Omental fat pad (tissue), 4 donors: ENCODE measurements around the gene NEK4. TPM values are rescaled to one million over a fixed set of nuclear protein-coding genes. Genes with fewer than 3 reads are reported as not detected.

Experiments used
- ATAC-seq: fragments of 150-250 bp; one replicate; pipeline ENCODE4 v1.9.1; 2016; ENCODE audit warnings: mild to moderate bottlenecking, moderate library complexity; ENCODE audit not compliant: low FRiP score
- DNase-seq: peaks from one replicate; pipeline ENCODE4 v3.0.0-alpha.2; 2019; ENCODE audit warnings: low spot score
- total RNA-seq, 4 donors: library from RNA; depleted of rRNA; stranded (reverse); fragments of >200 nt; gene quantifications; one replicate each; pipeline ENCODE4 v1.1.0, GENCODE V29; 2016
- TF ChIP-seq, protein P1 (sequence below), 3 donors: fragments of 450-650 bp; IDR thresholded peaks; one replicate each; pipeline ENCODE4 v1.5.1; 2016 to 2017; ENCODE audit warnings: antibody characterized with exemption in 3 of 3, mild to moderate bottlenecking in 3 of 3, moderate library complexity in 2 of 3

NEK4 gene
- total RNA-seq, 4 donors from 2014 or later, result 16.8 to 22.0 (median 18.7) TPM

DNA sequence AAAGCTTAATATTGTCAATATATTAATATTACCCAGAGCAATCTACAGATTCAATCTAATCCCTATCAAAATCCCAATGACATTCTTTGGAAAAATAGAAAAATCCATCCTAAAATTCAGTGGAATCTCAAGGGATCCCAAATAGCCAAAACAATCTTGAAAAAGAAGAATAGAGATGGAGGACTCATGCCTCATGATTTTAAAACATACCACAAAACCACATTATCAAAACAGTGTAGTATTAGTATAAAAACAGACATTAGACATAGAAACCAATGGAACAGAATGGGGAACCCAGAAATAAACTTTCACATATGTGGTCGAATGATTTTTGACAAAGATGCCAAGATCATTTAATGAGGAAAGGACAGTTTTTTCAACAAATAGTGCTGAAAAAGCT is 14.6 kb downstream of the NEK4 start:
- DNase-seq (no peak), ATAC-seq (no peak)
- TF ChIP-seq, protein P1, sequence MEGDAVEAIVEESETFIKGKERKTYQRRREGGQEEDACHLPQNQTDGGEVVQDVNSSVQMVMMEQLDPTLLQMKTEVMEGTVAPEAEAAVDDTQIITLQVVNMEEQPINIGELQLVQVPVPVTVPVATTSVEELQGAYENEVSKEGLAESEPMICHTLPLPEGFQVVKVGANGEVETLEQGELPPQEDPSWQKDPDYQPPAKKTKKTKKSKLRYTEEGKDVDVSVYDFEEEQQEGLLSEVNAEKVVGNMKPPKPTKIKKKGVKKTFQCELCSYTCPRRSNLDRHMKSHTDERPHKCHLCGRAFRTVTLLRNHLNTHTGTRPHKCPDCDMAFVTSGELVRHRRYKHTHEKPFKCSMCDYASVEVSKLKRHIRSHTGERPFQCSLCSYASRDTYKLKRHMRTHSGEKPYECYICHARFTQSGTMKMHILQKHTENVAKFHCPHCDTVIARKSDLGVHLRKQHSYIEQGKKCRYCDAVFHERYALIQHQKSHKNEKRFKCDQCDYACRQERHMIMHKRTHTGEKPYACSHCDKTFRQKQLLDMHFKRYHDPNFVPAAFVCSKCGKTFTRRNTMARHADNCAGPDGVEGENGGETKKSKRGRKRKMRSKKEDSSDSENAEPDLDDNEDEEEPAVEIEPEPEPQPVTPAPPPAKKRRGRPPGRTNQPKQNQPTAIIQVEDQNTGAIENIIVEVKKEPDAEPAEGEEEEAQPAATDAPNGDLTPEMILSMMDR (IDR thresholded peaks at IDR 0.05), result no peak

GRCh38 chr3:52754373-52754772 is 16.4 kb downstream of the NEK4 start:
- DNase-seq (no peak), ATAC-seq (no peak)
- TF ChIP-seq, protein P1 (IDR thresholded peaks at IDR 0.05), result no peak

GRCh38 chr3:52752045-52752660 is 18.6 kb downstream of the NEK4 start:
- ATAC-seq (no peak), DNase-seq (no peak)
- TF ChIP-seq, protein P1 (IDR thresholded peaks at IDR 0.05), result no peak

GRCh38 chr3:52743721-52744120 is 27.0 kb downstream of the NEK4 start:
- DNase-seq, result no peak
- TF ChIP-seq, protein P1 (IDR thresholded peaks at IDR 0.05), result no peak
- no peak for ATAC-seq

GRCh38 chr3:52743152-52743551 is 27.6 kb downstream of the NEK4 start:
- ATAC-seq, result no peak
- TF ChIP-seq, protein P1 (IDR thresholded peaks at IDR 0.05), result no peak

GRCh38 chr3:52742418-52743041 is 28.2 kb downstream of the NEK4 start:
- ATAC-seq (no peak), DNase-seq (no peak)
- TF ChIP-seq, protein P1 (IDR thresholded peaks at IDR 0.05), result no peak

More at GRCh38 chr3:52743152-52743551, 27.6 kb downstream of the NEK4 start:
- DNase-seq, result no peak

DNA sequence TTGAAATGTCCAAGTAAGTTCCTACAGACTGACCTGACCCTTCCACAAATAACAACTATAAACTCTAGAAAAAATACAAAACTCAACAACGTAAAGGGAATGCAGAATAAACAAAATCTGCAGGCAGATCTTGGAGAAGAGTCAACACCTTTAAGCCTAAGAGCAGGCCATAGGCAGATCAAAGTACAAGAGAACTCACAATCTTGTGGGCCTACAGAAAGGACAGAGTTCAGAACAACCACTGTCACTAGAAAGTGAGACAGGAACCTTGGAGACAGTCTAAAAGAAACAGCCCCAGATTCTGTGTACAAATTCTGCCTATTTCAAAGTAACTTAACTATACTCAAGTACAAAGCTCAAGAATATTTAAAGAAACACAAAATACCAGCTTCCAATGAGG is 31.0 kb downstream of the NEK4 start:
- ATAC-seq (no peak), DNase-seq (no peak)
- TF ChIP-seq, protein P1 (IDR thresholded peaks at IDR 0.05), result no peak
